IMR-90 (cell line): ENCODE data around the gene FEV.

Source experiments
- CTCF ChIP-seq: conservative IDR thresholded peaks from 2 replicates; pipeline ENCODE4 v1.5.1; 2012; ENCODE audit warnings: mild to moderate bottlenecking, low read depth, low read length, improper control_type of control experiment
- FOS ChIP-seq: fragments of 150-350 bp; IDR thresholded peaks from 2 replicates; pipeline ENCODE4 v1.6.1; 2016; ENCODE audit warnings: low read depth, low read length
- RCOR1 ChIP-seq: IDR thresholded peaks from 2 replicates; pipeline ENCODE4 v1.6.1; 2012; ENCODE audit warnings: mild to moderate bottlenecking, low read length, improper control_type of control experiment; ENCODE audit not compliant: insufficient replicate concordance

- TF ChIP-seq CTCF, result no peak
- TF ChIP-seq FOS, result no peak
- TF ChIP-seq RCOR1, result no peak
Observed at GRCh38 chr2:218988650-218989049, 3.7 kb upstream of the FEV start.
